Measurements from ENCODE around the gene USP53. TPM values are rescaled to one million over a fixed set of nuclear protein-coding genes. Genes with fewer than 3 reads are reported as not detected.

The USP53 gene
- polyA plus RNA-seq, 1 of the 3 experiments (the other 2 are of a cell fraction), result 8.1 TPM

DNA sequence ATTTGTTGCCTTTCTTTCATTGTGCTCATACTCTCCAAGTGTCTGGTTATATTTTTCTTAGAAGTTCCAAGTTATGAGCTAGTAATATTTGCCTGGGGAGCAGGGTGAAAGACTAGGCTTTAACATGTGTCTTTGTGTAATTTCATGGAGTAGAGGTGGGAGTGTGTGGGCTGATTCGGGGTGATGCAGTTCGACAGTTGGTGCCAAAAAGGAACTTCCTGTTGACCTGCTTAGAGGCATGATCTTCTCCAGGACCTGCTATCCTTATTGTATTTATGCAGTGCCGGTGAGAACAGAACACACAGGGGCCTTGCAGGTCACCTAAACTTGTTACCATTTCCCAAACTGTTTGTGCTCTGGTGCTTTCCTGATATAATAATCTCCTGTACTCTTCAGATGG is 21.2 kb downstream of the USP53 start:
- 27% methylated on average over 3 of the region's 3 CpGs for WGBS (ENCODE audit: low lambda C conversion rate)

More for the DNA sequence above, 21.2 kb downstream of the USP53 start:
- Histone ChIP-seq H3K27me3 (ENCODE audit: insufficient read depth) (no peaks in the 10 kb centered on the region), H3K36me3 (replicated peaks in 1 of 2; ENCODE audit: control insufficient read depth in 1 of 2, insufficient read depth in 2 of 2, low read length in 1 of 2) (peaks cover 7 to 9% of the 10 kb centered on the region in 2 experiments), H3K9me2 (no peaks in the 10 kb centered on the region), H3F3A (replicated peaks; ENCODE audit: insufficient read depth) (peaks cover 6% of the 10 kb centered on the region), H3K27ac (ENCODE audit: low read depth in 2 of 2, low read length in 1 of 2) (peak overlapping the region in 1 of 2 experiments; percentile 24; a peak in 1 of 4 replicates), H4K20me1 (ENCODE audit: insufficient read depth) (no peaks in the 10 kb centered on the region), H3K9me3 (no peaks in the 10 kb centered on the region), H2AFZ (ENCODE audit: low read depth) (peak overlapping the region; percentile 50; the same call in 1 of the 2 replicates), H3K79me2 (ENCODE audit: insufficient read depth) (peaks cover 19% of the 10 kb centered on the region), H3K9ac (no peak overlapping the region), H3K4me1 (ENCODE audit: control insufficient read depth in 1 of 2, insufficient read depth in 2 of 2, low read depth in 1 of 2, low read length in 1 of 2) (peaks cover 7 to 8% of the 10 kb centered on the region in 2 experiments; a peak in 3 of 4 replicates), H3K4me3 (ENCODE audit: low read depth in 2 of 2, low read length in 1 of 2) (no peak overlapping the region), H3K4me2 (peak overlapping the region; percentile 10; the same call in 1 of the 2 replicates)
- ChIA-PET CTCF (no interaction called here), POLR2A (no interaction called here)
- DNase-seq, result peak; percentile 38
- TF ChIP-seq CHD2 (IDR thresholded peaks at IDR 0.05; ENCODE audit: low read length, partially characterized antibody) (no peak), MEF2A (IDR thresholded peaks at IDR 0.05; ENCODE audit: borderline replicate concordance, low read depth) (no peak), TAF1 (IDR thresholded peaks at IDR 0.05; ENCODE audit: borderline replicate concordance, low read depth, low read length) (no peak), POLR2AphosphoS5 (IDR thresholded peaks at IDR 0.05; ENCODE audit: low read depth, low read length) (no peak), MXI1 (IDR thresholded peaks at IDR 0.05; ENCODE audit: low read depth, low read length) (no peak), SIN3A (IDR thresholded peaks at IDR 0.05; ENCODE audit: borderline replicate concordance, low read depth, low read length) (no peak), YY1 (IDR thresholded peaks at IDR 0.05; ENCODE audit: low read depth) (no peak), GATA2 (CRISPR knock-in tag; IDR thresholded peaks at IDR 0.05) (no peak), NRF1 (IDR thresholded peaks at IDR 0.05; ENCODE audit: low read depth, low read length) (no peak), FOXJ3 (CRISPR knock-in tag; IDR thresholded peaks at IDR 0.05) (no peak), TEAD4 (IDR thresholded peaks at IDR 0.05; ENCODE audit: borderline replicate concordance, insufficient read depth) (no peak), EP300 (IDR thresholded peaks at IDR 0.05; ENCODE audit: borderline replicate concordance in 1 of 2, low read depth in 1 of 2, low read length in 1 of 2) (no peak), GABPA (IDR thresholded peaks at IDR 0.05; ENCODE audit: low read depth) (no peak), RFX5 (IDR thresholded peaks at IDR 0.05; ENCODE audit: low read length) (no peak), SMC3 (IDR thresholded peaks at IDR 0.05; ENCODE audit: low read depth, low read length) (no peak)
- TF ChIP-seq, protein P1, sequence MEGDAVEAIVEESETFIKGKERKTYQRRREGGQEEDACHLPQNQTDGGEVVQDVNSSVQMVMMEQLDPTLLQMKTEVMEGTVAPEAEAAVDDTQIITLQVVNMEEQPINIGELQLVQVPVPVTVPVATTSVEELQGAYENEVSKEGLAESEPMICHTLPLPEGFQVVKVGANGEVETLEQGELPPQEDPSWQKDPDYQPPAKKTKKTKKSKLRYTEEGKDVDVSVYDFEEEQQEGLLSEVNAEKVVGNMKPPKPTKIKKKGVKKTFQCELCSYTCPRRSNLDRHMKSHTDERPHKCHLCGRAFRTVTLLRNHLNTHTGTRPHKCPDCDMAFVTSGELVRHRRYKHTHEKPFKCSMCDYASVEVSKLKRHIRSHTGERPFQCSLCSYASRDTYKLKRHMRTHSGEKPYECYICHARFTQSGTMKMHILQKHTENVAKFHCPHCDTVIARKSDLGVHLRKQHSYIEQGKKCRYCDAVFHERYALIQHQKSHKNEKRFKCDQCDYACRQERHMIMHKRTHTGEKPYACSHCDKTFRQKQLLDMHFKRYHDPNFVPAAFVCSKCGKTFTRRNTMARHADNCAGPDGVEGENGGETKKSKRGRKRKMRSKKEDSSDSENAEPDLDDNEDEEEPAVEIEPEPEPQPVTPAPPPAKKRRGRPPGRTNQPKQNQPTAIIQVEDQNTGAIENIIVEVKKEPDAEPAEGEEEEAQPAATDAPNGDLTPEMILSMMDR (IDR thresholded peaks at IDR 0.05), result no peak
- TF ChIP-seq, protein P2, sequence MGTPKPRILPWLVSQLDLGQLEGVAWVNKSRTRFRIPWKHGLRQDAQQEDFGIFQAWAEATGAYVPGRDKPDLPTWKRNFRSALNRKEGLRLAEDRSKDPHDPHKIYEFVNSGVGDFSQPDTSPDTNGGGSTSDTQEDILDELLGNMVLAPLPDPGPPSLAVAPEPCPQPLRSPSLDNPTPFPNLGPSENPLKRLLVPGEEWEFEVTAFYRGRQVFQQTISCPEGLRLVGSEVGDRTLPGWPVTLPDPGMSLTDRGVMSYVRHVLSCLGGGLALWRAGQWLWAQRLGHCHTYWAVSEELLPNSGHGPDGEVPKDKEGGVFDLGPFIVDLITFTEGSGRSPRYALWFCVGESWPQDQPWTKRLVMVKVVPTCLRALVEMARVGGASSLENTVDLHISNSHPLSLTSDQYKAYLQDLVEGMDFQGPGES (IDR thresholded peaks at IDR 0.05; ENCODE audit: low read depth, low read length), result no peak
- TF ChIP-seq, protein P3, sequence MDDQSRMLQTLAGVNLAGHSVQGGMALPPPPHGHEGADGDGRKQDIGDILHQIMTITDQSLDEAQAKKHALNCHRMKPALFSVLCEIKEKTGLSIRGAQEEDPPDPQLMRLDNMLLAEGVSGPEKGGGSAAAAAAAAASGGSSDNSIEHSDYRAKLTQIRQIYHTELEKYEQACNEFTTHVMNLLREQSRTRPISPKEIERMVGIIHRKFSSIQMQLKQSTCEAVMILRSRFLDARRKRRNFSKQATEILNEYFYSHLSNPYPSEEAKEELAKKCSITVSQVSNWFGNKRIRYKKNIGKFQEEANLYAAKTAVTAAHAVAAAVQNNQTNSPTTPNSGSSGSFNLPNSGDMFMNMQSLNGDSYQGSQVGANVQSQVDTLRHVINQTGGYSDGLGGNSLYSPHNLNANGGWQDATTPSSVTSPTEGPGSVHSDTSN (IDR thresholded peaks at IDR 0.05), result no peak
- TF ChIP-seq, protein P4, sequence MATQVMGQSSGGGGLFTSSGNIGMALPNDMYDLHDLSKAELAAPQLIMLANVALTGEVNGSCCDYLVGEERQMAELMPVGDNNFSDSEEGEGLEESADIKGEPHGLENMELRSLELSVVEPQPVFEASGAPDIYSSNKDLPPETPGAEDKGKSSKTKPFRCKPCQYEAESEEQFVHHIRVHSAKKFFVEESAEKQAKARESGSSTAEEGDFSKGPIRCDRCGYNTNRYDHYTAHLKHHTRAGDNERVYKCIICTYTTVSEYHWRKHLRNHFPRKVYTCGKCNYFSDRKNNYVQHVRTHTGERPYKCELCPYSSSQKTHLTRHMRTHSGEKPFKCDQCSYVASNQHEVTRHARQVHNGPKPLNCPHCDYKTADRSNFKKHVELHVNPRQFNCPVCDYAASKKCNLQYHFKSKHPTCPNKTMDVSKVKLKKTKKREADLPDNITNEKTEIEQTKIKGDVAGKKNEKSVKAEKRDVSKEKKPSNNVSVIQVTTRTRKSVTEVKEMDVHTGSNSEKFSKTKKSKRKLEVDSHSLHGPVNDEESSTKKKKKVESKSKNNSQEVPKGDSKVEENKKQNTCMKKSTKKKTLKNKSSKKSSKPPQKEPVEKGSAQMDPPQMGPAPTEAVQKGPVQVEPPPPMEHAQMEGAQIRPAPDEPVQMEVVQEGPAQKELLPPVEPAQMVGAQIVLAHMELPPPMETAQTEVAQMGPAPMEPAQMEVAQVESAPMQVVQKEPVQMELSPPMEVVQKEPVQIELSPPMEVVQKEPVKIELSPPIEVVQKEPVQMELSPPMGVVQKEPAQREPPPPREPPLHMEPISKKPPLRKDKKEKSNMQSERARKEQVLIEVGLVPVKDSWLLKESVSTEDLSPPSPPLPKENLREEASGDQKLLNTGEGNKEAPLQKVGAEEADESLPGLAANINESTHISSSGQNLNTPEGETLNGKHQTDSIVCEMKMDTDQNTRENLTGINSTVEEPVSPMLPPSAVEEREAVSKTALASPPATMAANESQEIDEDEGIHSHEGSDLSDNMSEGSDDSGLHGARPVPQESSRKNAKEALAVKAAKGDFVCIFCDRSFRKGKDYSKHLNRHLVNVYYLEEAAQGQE (IDR thresholded peaks at IDR 0.05; ENCODE audit: low read depth, low read length), result no peak
- TF ChIP-seq, protein P5, sequence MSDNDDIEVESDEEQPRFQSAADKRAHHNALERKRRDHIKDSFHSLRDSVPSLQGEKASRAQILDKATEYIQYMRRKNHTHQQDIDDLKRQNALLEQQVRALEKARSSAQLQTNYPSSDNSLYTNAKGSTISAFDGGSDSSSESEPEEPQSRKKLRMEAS (IDR thresholded peaks at IDR 0.05; ENCODE audit: low read depth), result no peak

Data from SK-N-SH (cell line).